ENCODE data around the gene TMEM92. TPM values are rescaled to one million over a fixed set of nuclear protein-coding genes. Genes with fewer than 3 reads are reported as not detected.

The TMEM92 gene
- total RNA-seq (under 1 TPM in 1 of 9 donors, not detected in 8; 0.06 TPM), polyA plus RNA-seq (under 1 TPM in 1 of 3 donors, not detected in 2; 0.13 TPM)
- long read RNA-seq, donor 1: 0 reads
- long read RNA-seq, donor 2: 0 reads
- long read RNA-seq, donor 3: 0 reads
- long read RNA-seq, donor 4: 0 reads
- long read RNA-seq, donor 5: 0 reads
- long read RNA-seq, donor 6: 0 reads
- long read RNA-seq, donor 7: 0 reads
- long read RNA-seq, donor 8: 0 reads
- long read RNA-seq, donor 9: 0 reads
- long read RNA-seq, donor 10: 0 reads

GRCh38 chr17:50274142-50274896, at the start of gene TMEM92:
TMEM92 (plus strand) TSS chr17:50274466; CDS start chr17:50274502, 36 bp downstream.
- H3K4me1 ChIP-seq (replicated peaks in 1 of 2): no peaks in the 10 kb centered on the region
- TF ChIP-seq POLR2A (IDR thresholded peaks at IDR 0.05): no peak
- TF ChIP-seq, protein P1, sequence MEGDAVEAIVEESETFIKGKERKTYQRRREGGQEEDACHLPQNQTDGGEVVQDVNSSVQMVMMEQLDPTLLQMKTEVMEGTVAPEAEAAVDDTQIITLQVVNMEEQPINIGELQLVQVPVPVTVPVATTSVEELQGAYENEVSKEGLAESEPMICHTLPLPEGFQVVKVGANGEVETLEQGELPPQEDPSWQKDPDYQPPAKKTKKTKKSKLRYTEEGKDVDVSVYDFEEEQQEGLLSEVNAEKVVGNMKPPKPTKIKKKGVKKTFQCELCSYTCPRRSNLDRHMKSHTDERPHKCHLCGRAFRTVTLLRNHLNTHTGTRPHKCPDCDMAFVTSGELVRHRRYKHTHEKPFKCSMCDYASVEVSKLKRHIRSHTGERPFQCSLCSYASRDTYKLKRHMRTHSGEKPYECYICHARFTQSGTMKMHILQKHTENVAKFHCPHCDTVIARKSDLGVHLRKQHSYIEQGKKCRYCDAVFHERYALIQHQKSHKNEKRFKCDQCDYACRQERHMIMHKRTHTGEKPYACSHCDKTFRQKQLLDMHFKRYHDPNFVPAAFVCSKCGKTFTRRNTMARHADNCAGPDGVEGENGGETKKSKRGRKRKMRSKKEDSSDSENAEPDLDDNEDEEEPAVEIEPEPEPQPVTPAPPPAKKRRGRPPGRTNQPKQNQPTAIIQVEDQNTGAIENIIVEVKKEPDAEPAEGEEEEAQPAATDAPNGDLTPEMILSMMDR (IDR thresholded peaks at IDR 0.05): no peak
- no peak for DNase-seq
- no peaks in the 10 kb centered on the region for H3K9me3 ChIP-seq (replicated peaks in 1 of 3)
- WGBS, 4 donors: 29 to 48% (median 37%) methylated on average over 13 to 23 of the region's 23 CpGs
- intact Hi-C loops (cut with DNase I): no loop called here
- H3K27me3 ChIP-seq: peaks cover 17% of the 10 kb centered on the region
- peak within 1 kb of the TSS in 1 of 4 donors; percentile 84 for H3K4me3 ChIP-seq
- H3K36me3 ChIP-seq (replicated peaks in 1 of 2): no peaks in the 10 kb centered on the region
- H3K27ac ChIP-seq: no peak within 1 kb of the TSS

- intact Hi-C loops (cut with DNase I): no loop called here
- Histone ChIP-seq H3K4me1 (replicated peaks in 1 of 2) (no peaks in the 10 kb centered on the region), H3K9me3 (replicated peaks in 1 of 3) (no peaks in the 10 kb centered on the region), H3K4me3 (no peak overlapping the region), H3K36me3 (replicated peaks in 1 of 2) (no peaks in the 10 kb centered on the region), H3K27me3 (peaks cover under 1% of the 10 kb centered on the region), H3K27ac (no peak overlapping the region)
- no peak for DNase-seq
- no peak for TF ChIP-seq POLR2A (IDR thresholded peaks at IDR 0.05)
- TF ChIP-seq, protein P1 (IDR thresholded peaks at IDR 0.05): no peak
- 68 to 89% (median 73%) methylated on average over 3 of the region's 3 CpGs for WGBS, 4 donors
Observed at GRCh38 chr17:50225701-50226240, 48.5 kb upstream of the TMEM92 start.

GRCh38 chr17:50234581-50234980, 39.7 kb upstream of the TMEM92 start:
- intact Hi-C loops (cut with DNase I): no loop called here
- Histone ChIP-seq H3K9me3 (replicated peaks in 1 of 3) (peaks cover 0 to 4% (median 0%) of the 10 kb centered on the region in 3 donors), H3K27ac (no peak overlapping the region), H3K36me3 (replicated peaks in 1 of 2) (no peaks in the 10 kb centered on the region), H3K27me3 (no peaks in the 10 kb centered on the region), H3K4me1 (replicated peaks in 1 of 2) (no peaks in the 10 kb centered on the region), H3K4me3 (no peak overlapping the region)
- no peak for DNase-seq
- TF ChIP-seq, protein P1 (IDR thresholded peaks at IDR 0.05): no peak
- no peak for TF ChIP-seq POLR2A (IDR thresholded peaks at IDR 0.05)

GRCh38 chr17:50237901-50238300, 36.4 kb upstream of the TMEM92 start:
- DNase-seq: no peak
- intact Hi-C loops (cut with DNase I): no loop called here
- Histone ChIP-seq H3K27me3 (peaks cover 9% of the 10 kb centered on the region), H3K36me3 (replicated peaks in 1 of 2) (no peaks in the 10 kb centered on the region), H3K27ac (no peak overlapping the region), H3K4me3 (no peak overlapping the region), H3K4me1 (replicated peaks in 1 of 2) (no peaks in the 10 kb centered on the region), H3K9me3 (replicated peaks in 1 of 3) (peaks cover 0 to 4% (median 0%) of the 10 kb centered on the region in 3 donors)
- WGBS, 4 donors: 30 to 57% (median 46%) methylated on average over 2 of the region's 2 CpGs
- no peak for TF ChIP-seq POLR2A (IDR thresholded peaks at IDR 0.05)
- TF ChIP-seq, protein P1 (IDR thresholded peaks at IDR 0.05): no peak

All from adrenal gland (tissue), 19 donors.